Fibroblast of lung (primary cell): ENCODE measurements around the gene OR2L3. TPM values are rescaled to one million over a fixed set of nuclear protein-coding genes. Genes with fewer than 3 reads are reported as not detected.
"Not testable (repeated sequence)": the region's sequence is repeated elsewhere in the genome, so short reads cannot be mapped to it uniquely, and the experiment has no call there.

Source experiments
- DNase-seq, 2 donors: peaks; one replicate each; pipeline versions ENCODE4 v3.0.0 to v3.0.0-alpha.2; 2010; ENCODE audit warnings: low read depth in 2 of 2
- H2AFZ ChIP-seq: 2 replicates; pipeline ENCODE4 v1.5.1; 2012; ENCODE audit warnings: low read length, control low read depth, inconsistent platforms
- H3K27ac ChIP-seq: 2 replicates; pipeline ENCODE4 v1.5.1; 2011; ENCODE audit warnings: low read length, control low read depth; ENCODE audit not compliant: insufficient read depth
- H3K27me3 ChIP-seq: 2 replicates; pipeline ENCODE4 v1.5.1; 2011; ENCODE audit warnings: mild to moderate bottlenecking, low read length; ENCODE audit not compliant: control insufficient read depth, insufficient read depth
- H3K36me3 ChIP-seq: 2 replicates; pipeline ENCODE4 v1.5.1; 2011; ENCODE audit warnings: low read length; ENCODE audit not compliant: control insufficient read depth, insufficient read depth
- H3K4me1 ChIP-seq: 2 replicates; pipeline ENCODE4 v1.5.1; 2011; ENCODE audit warnings: low read length; ENCODE audit not compliant: control insufficient read depth, insufficient read depth; ENCODE audit errors: extremely low read depth
- H3K4me2 ChIP-seq: 2 replicates; pipeline ENCODE4 v1.5.1; 2011; ENCODE audit warnings: low read length, control low read depth; ENCODE audit not compliant: insufficient read depth; ENCODE audit errors: extremely low read depth
- H3K4me3 ChIP-seq, 4 experiments: fragments of 200-600 bp in 1 of 4; sonication (generic) in 1 of 4; replicated peaks in 1 of 4; 2 replicates each; pipeline ENCODE4 v1.5.1; 2011 to 2016; ENCODE audit warnings: low read length in 4 of 4, low read depth in 3 of 4, mild to moderate bottlenecking in 3 of 4, control low read depth in 2 of 4, inconsistent platforms in 1 of 4, mixed read lengths in 1 of 4; ENCODE audit not compliant: insufficient read depth in 1 of 4; ENCODE audit errors: control extremely low read depth in 1 of 4
- H3K79me2 ChIP-seq: 2 replicates; pipeline ENCODE4 v1.5.1; 2012; ENCODE audit warnings: mild to moderate bottlenecking, low read length, inconsistent platforms; ENCODE audit not compliant: control insufficient read depth, insufficient read depth
- H3K9ac ChIP-seq: 2 replicates; pipeline ENCODE4 v1.5.1; 2011; ENCODE audit warnings: mild to moderate bottlenecking, low read length, control low read depth; ENCODE audit not compliant: insufficient read depth
- H3K9me3 ChIP-seq: 2 replicates; pipeline ENCODE4 v1.5.1; 2012; ENCODE audit warnings: low read depth, low read length; ENCODE audit not compliant: control insufficient read depth, insufficient read depth
- H4K20me1 ChIP-seq: 2 replicates; pipeline ENCODE4 v1.5.1; 2011; ENCODE audit warnings: low read length; ENCODE audit not compliant: control insufficient read depth, insufficient read depth; ENCODE audit errors: extremely low read depth
- CTCF ChIP-seq, 2 donors: IDR thresholded peaks in 1 of 2; conservative IDR thresholded peaks in 1 of 2; 1 replicate in 1 of 2; 2 replicates in 1 of 2; pipeline ENCODE4 v1.5.1; 2011 to 2012; ENCODE audit warnings: low read length in 2 of 2, control low read depth in 1 of 2, inconsistent platforms in 1 of 2, low read depth in 1 of 2, mild to moderate bottlenecking in 1 of 2
- EZH2 ChIP-seq: IDR thresholded peaks from 2 replicates; pipeline ENCODE4 v1.5.1; 2012; ENCODE audit warnings: low read length, control low read depth, mild to moderate bottlenecking; ENCODE audit errors: missing control alignments
- polyA plus RNA-seq, 2 donors: library from polyadenylated mRNA; depleted of rRNA in 1 of 2; stranded (reverse) in 1 of 2; unstranded in 1 of 2; fragments of >200 nt; gene quantifications; 2 replicates each; pipeline ENCODE4 v1.2.1, GENCODE V29; 2011 to 2012; ENCODE audit warnings: missing spikeins in 1 of 2
- total RNA-seq: library from RNA; depleted of rRNA; stranded (reverse); fragments of >200 nt; gene quantifications from 2 replicates; pipeline ENCODE4 v1.2.1, GENCODE V29; 2014

Gene OR2L3
- total and polyA plus RNA-seq, 2 donors (not counting 1 experiment from before 2014, with no cell fraction given) = under 0.01 TPM; not detected in 1

DNA sequence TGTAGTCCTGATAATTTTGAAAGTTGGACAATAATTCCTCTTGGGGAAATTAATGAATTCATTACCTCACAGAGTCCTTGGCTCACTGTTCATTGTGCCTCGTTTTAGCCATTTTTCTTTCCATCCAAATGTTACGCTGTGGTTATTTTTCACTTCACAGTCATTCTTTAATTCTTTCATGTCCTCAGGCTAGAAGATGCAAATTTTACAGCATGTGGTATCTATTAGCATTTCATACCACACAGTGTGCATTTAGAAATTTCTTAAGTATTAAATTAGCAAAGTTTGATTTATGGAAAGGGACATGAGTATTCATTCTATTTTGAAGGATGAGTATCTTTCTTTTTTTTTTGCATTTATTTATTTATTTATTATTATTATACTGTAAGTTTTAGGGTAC, 18.4 kb downstream of the OR2L3 start:
- Histone ChIP-seq H3K79me2 (no peaks in the 10 kb centered on the region), H3K4me3 (no peak overlapping the region), H3K9me3 (no peaks in the 10 kb centered on the region), H3K27ac (no peak overlapping the region), H3K27me3 (no peaks in the 10 kb centered on the region), H3K4me2 (no peak overlapping the region), H2AFZ (no peak overlapping the region), H3K9ac (no peak overlapping the region), H3K4me1 (no peaks in the 10 kb centered on the region), H3K36me3 (no peaks in the 10 kb centered on the region), H4K20me1 (no peaks in the 10 kb centered on the region)
- no peak for DNase-seq
- TF ChIP-seq EZH2 (no peak), CTCF (conservative IDR thresholded peaks at IDR 0.05 in 1 of 2, IDR thresholded peaks at IDR 0.05 in 1 of 2; ENCODE audit: low read depth in 1 of 2, low read length in 2 of 2) (no peak)

GRCh38 chr1:248065604-248066003, 19.0 kb downstream of the OR2L3 start:
- no peaks in the 10 kb centered on the region for H4K20me1 ChIP-seq
- no peak overlapping the region for H2AFZ ChIP-seq
- H3K36me3 ChIP-seq = no peaks in the 10 kb centered on the region
- no peak for TF ChIP-seq CTCF (conservative IDR thresholded peaks at IDR 0.05 in 1 of 2, IDR thresholded peaks at IDR 0.05 in 1 of 2; ENCODE audit: low read depth in 1 of 2, low read length in 2 of 2)
- no peak for TF ChIP-seq EZH2
- no peaks in the 10 kb centered on the region for H3K27me3 ChIP-seq
- H3K9ac ChIP-seq = no peak overlapping the region
- no peaks in the 10 kb centered on the region for H3K9me3 ChIP-seq
- no peak overlapping the region for H3K27ac ChIP-seq
- no peak overlapping the region for H3K4me3 ChIP-seq
- no peak for DNase-seq
- no peaks in the 10 kb centered on the region for H3K79me2 ChIP-seq
- H3K4me1 ChIP-seq = no peaks in the 10 kb centered on the region
- no peak overlapping the region for H3K4me2 ChIP-seq

DNA sequence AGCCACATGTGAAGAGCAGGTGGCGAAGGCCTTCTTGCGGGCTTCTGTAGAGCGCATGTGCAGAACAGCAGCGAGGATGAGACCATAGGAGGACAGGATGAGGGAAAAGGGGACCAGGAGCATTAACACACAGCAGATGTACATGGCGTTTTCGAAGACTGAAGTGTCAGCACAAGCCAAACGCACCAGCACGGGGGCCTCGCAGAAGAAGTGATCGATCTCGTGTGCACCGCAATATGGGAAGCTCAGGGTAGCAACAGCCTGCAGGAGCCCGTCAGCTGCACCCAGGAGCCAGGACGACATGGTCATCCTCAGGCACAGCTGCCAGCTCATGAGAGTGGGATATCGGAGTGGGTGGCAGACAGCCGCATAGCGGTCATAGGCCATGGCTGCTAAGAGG, 37.2 kb downstream of the OR2L3 start:
- not testable (repeated sequence) for H3K79me2 ChIP-seq, DNase-seq, H3K27ac ChIP-seq, H4K20me1 ChIP-seq, H3K9ac ChIP-seq, H3K27me3 ChIP-seq, H3K9me3 ChIP-seq, H3K4me3 ChIP-seq, H3K4me2 ChIP-seq, H3K36me3 ChIP-seq, H3K4me1 ChIP-seq, H2AFZ ChIP-seq

- no peaks in the 10 kb centered on the region for H3K4me1 ChIP-seq
- H3K36me3 ChIP-seq = no peaks in the 10 kb centered on the region
- no peaks in the 10 kb centered on the region for H3K9me3 ChIP-seq
- no peaks in the 10 kb centered on the region for H3K79me2 ChIP-seq
- H3K27me3 ChIP-seq = no peaks in the 10 kb centered on the region
- TF ChIP-seq EZH2 = no peak
- TF ChIP-seq CTCF (conservative IDR thresholded peaks at IDR 0.05 in 1 of 2, IDR thresholded peaks at IDR 0.05 in 1 of 2; ENCODE audit: low read depth in 1 of 2, low read length in 2 of 2) = no peak
- no peak within 1 kb of the TSS for H2AFZ ChIP-seq
- H3K27ac ChIP-seq = no peak within 1 kb of the TSS
- DNase-seq = no peak
- no peak within 1 kb of the TSS for H3K4me3 ChIP-seq
- H3K9ac ChIP-seq = no peak within 1 kb of the TSS
- no peak within 1 kb of the TSS for H3K4me2 ChIP-seq
- H4K20me1 ChIP-seq = no peaks in the 10 kb centered on the region
Observed at GRCh38 chr1:248094884-248095283, 48.2 kb downstream of the OR2L3 start, which contains the start of gene OR2L13. TSS of gene OR2L13 (plus strand) at chr1:248095184. CDS start at chr1:248099376, 4,192 bp downstream.
